ENCODE measurements around the gene RABGGTA.
"Not testable (repeated sequence)": the region's sequence is repeated elsewhere in the genome, so short reads cannot be mapped to it uniquely, and the experiment has no call there.

The RABGGTA gene

DNA sequence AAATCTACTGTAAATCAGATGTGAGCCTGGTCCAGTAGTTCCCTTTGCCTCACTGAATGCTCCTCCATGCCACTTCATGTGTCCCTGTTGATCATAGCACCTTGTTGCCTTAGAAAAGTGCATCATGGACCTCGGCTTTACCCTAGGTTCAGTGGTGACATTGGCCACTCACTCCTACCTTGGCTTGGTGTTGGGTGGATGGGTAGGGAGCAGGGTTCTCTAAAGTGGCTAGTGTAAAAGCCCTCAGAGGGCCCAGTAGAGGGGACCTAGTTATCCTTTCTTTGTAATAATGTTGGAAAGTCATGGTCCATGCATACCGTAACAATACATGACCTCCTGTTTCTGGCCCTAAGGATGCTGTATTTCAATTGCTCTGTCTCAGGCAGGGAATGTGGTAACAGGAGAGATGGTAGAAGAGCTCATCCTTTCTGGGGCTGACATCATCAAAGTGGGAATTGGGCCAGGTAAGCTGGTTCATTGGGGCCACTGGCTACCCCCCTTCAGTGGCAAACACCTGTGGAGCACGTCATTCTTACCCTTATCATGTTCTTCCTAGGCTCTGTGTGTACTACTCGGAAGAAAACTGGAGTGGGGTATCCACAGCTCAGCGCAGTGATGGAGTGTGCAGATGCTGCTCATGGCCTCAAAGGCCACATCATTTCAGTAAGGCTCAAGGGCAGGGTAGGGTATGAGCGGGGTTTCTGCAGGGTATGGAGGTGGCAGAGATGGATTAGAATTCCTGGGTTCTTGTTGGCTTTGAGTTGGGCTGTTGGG lies 34.5 kb downstream of the RABGGTA start:
- no peaks in the 10 kb centered on the region for H3K9me3 Mint-ChIP-seq
- no peak for DNase-seq
- peaks cover 68% of the 10 kb centered on the region for H3K4me1 Mint-ChIP-seq
- no peak for ATAC-seq
- H3K27me3 Mint-ChIP-seq, result no peaks in the 10 kb centered on the region
- peak overlapping the region; percentile 59 for H3K27ac Mint-ChIP-seq
- H3K36me3 Mint-ChIP-seq (ENCODE audit: low read depth), result peaks cover 48% of the 10 kb centered on the region
- H3K4me3 Mint-ChIP-seq, result no peak overlapping the region

DNA sequence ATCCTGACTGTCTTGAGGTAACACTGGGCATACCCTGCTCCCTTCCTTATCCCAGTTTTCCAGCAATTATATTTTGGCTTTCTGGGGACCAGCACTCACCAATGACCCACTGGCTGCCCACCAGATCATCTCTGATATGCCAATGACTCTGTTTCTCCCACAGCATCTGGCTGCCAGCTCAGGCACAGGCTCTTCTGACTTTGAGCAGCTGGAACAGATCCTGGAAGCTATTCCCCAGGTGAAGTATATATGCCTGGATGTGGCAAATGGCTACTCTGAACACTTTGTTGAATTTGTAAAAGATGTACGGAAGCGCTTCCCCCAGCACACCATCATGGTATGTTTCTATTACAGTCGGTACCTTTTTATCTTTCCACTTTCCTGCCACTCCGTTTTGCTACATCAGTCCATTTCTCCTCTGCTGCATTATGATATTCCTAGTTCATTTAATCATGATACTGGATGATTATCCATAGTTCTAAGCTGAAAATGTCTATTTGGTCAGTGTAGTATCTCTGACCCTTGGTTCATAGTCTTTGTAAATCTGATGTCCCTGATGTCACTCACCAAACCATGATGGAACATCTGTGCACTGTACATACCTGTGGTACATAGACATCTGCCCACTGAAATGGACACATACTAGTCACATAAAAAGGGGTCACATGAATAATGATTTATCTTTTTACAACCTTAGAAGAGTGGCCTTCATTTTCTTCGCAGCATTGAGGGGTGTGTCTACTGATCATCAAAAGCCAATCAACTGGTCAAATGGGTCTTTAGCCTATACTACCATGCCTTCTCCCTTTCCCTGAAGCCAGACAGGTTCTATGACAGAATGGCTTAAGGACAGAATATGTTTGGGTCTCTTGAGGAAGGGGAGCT lies 35.4 kb downstream of the RABGGTA start:
- Mint-ChIP-seq H3K4me3 (no peak overlapping the region), H3K27ac (peak overlapping the region; percentile 67), H3K9me3 (no peaks in the 10 kb centered on the region), H3K4me1 (peaks cover 64% of the 10 kb centered on the region), H3K36me3 (ENCODE audit: low read depth) (peaks cover 48% of the 10 kb centered on the region), H3K27me3 (no peaks in the 10 kb centered on the region)
- no peak for DNase-seq
- ATAC-seq, result no peak

DNA sequence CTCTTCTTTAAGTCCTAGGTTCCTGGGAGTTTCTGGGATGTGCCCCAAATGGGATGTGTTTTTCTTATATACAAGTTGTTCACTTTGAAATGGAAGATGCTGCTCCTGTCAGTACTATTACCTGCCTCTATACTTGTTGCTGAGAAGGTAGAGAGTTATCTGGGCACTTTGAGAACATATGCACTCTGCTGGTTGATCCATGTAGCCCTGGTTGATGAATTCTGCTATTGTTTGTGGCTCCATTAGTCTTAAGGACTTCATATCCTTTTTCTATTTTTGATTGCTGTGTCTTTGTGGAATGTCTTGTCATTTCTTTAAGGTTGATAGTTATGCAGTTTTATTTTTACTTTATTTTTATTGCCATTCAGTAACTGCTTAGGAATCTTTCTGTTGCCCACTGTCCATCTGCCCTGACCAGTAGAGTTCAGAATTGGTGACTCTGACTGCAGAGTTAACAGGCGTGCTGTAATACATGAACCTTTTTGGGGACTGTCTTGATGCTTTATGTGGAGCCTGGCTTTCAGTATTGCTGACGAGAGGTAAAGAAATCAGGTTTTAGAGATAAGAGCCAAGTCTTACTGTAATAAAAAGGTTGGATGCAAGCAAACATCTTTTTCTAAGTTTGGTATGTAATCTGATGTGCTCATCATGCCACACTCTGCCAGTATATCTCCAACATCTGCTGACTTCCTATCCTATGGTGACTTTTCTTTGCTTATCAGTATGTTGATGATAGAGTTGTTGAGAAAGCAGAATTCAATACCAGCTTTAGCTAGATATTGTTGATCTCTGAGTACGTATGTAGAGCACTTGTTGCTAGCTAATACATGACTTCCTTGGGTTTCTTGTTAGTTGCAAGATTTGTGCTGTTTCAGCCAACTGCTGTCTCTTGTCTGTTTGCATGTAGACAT lies 37.0 kb downstream of the RABGGTA start:
- Mint-ChIP-seq H3K4me1 (peaks cover 54% of the 10 kb centered on the region), H3K4me3 (peak overlapping the region; percentile 94)

DNA sequence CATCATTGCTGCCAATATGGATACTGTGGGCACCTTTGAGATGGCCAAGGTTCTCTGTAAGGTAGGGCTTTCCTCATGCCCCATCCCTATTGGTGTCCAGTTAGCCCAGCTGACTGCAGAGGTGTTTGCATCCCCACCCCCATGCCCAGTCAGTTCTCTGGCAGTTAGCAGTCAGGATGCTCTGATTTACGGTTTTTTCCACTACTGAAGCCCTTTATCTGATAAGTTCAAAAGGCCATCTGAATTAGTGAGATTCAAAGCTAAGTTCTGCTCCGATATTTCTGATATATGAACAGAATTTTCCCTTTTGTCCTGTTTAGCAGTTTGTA lies 37.9 kb downstream of the RABGGTA start:
- DNase-seq (peak; percentile 29), ATAC-seq (no peak)
- H3K4me1 Mint-ChIP-seq, result peaks cover 50% of the 10 kb centered on the region
- H3K27me3 Mint-ChIP-seq, result no peaks in the 10 kb centered on the region
- no peaks in the 10 kb centered on the region for H3K9me3 Mint-ChIP-seq
- H3K27ac Mint-ChIP-seq, result peak overlapping the region; percentile 94
- peaks cover 33% of the 10 kb centered on the region for H3K36me3 Mint-ChIP-seq (ENCODE audit: low read depth)
- peak overlapping the region; percentile 94 for H3K4me3 Mint-ChIP-seq

More for the DNA sequence above, 37.0 kb downstream of the RABGGTA start:
- Mint-ChIP-seq H3K27me3 (no peaks in the 10 kb centered on the region), H3K9me3 (no peaks in the 10 kb centered on the region), H3K36me3 (ENCODE audit: low read depth) (peaks cover 37% of the 10 kb centered on the region), H3K27ac (peak overlapping the region; percentile 94)
- ATAC-seq (no peak), DNase-seq (no peak)

DNA sequence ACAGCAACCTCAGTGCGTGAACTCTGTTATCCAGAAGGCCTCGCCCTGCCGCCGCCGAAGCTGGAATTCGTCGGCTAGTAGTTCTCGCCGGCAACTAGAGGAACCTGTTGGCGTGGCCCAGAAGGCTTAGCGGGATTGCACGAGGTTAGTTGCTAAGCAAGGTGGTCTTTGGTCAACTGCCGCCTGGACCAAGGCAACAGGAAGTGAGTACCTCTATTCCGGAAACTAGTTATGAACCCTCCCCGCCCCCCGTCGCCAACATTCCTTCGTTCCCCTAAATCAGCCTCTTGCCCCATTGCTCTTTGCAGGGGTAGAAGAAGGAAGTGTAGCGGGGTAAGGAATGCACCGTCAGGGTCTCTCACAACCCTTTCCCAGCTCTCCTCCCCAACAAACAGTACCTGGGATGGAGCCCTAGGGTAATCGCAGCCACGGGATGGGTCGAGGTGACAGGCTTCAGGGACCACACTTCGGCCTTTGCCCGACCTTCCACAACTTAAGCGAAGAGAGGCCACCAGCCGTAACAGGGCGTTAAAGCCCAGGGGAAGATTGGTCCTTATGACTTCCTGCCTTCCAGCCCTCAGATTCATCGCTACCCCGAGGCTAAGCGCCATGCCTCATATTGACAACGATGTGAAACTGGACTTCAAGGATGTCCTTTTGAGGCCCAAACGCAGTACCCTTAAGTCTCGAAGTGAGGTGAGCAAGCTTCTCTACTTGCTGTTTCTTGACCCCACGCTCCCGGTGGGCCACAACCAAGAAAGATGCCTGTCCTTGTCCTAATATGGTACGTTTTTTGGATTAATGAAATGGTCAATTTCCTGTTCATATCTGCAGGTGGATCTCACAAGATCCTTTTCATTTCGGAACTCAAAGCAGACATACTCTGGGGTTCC lies 38.5 kb downstream of the RABGGTA start, which contains the start of gene GMPR2:
Gene GMPR2 (plus strand): TSS at position 285 of the 893 bp plus-strand sequence. CDS start 325 bp downstream, at position 610.
- peaks cover 29% of the 10 kb centered on the region for H3K36me3 Mint-ChIP-seq (ENCODE audit: low read depth)
- peak within 1 kb of the TSS; percentile 94 for H3K27ac Mint-ChIP-seq
- H3K27me3 Mint-ChIP-seq, result no peaks in the 10 kb centered on the region
- ATAC-seq (peak; percentile 44), DNase-seq (no peak)
- peak within 1 kb of the TSS; percentile 94 for H3K4me3 Mint-ChIP-seq
- no peaks in the 10 kb centered on the region for H3K9me3 Mint-ChIP-seq
- H3K4me1 Mint-ChIP-seq, result peaks cover 44% of the 10 kb centered on the region

DNA sequence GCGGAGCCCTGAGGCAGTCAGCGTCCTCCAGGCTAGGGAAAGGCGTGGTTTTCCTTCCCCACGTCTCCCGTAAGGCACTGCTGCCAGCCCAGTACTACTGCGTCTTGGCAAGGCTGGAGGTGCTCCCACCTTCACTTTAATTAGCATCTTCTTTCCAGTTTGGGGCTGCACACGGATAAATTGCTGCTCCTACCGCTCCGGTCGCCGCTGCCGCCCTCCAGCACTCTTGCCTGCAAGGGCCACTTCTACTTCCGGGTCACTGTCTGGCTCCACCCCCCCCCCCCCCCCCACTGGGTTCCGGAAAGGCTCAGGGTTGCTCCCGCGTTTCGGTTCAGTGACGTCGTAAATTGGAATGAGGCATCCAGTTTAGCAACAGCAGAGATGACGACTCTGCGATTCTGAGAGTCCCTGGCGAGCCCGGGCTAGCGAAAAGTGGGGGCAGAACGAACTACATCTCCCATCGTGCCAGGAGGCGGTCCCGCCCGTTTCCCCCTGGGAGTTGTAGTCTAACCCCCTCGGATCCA lies 39.2 kb downstream of the RABGGTA start, which contains the start of gene NEDD8:
Gene NEDD8 (minus strand): TSS at position 247 of the 524 bp plus-strand sequence. CDS start 100 bp downstream, at position 147.
- Mint-ChIP-seq H3K4me3 (peak within 1 kb of the TSS; percentile 94), H3K27me3 (no peaks in the 10 kb centered on the region), H3K36me3 (ENCODE audit: low read depth) (peaks cover 25% of the 10 kb centered on the region), H3K4me1 (peaks cover 46% of the 10 kb centered on the region), H3K27ac (peak within 1 kb of the TSS; percentile 94), H3K9me3 (no peaks in the 10 kb centered on the region)
- DNase-seq (peak; percentile 87), ATAC-seq (peak; percentile 95)

DNA sequence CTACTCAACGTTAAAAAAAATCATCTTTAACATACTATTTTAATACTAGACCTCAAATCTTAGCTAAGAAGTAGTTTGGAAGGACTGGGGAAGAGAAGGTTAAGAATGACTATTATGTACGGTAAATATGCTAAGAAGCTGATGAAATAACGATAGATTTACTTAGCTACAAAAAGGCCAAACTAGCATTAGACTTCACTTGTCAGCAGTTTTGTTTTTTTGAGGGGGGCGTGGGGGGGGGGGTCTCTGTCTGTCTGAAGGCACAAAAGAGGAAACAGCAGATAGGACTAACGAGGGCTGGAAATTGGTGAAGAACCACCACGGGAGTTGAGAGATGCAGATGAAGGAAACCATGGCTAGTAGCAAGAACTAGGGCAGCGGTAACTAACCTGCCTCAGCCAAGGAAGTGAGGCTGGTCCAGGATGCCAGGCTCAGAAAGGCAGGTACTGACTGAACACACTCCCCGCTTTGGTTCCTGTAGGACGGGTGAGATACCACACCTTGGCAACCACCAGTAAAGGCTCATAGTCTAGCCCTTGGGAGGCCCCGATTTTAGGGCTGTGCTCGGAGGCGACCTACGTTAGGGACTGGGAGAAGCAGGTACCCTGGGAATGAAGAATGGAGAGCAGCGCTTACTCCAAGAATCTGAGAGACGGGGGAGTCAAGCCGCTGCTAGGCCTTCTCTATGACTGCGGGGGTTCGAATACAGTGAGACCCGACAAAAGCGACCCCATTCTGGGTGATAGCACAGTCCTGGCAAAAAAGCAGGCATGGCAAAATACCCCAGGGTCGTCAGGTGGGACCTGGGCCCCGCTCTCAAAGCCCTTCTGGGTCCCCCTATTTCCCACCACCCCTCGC lies 39.9 kb downstream of the RABGGTA start:
- H3K36me3 Mint-ChIP-seq (ENCODE audit: low read depth), result peaks cover 21% of the 10 kb centered on the region
- peaks cover 50% of the 10 kb centered on the region for H3K4me1 Mint-ChIP-seq
- ATAC-seq, result peak; percentile 22

DNA sequence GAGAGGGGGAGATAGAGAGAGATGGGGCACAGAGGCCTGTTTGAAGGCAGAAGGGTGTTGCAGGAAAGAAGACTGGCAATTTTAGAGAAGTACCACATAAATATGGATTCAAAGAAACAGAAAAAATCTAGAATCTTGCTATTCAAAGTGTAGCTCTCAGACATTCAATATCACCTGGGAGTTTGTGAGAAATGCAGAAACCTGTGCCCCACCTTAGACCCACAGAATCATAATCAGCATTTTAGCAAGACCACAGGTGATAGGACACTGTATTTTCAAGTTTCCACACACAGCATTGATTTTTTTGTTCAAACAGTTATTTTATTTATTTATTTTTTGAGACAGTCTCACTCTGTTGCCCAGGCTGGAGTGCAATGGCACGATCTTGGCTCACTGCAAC lies 42.5 kb downstream of the RABGGTA start:
- H3K36me3 Mint-ChIP-seq (ENCODE audit: low read depth), result peaks cover 15% of the 10 kb centered on the region
- H3K4me3 Mint-ChIP-seq, result no peak overlapping the region
- H3K27ac Mint-ChIP-seq, result no peak overlapping the region
- peaks cover 38% of the 10 kb centered on the region for H3K4me1 Mint-ChIP-seq
- ATAC-seq (no peak), DNase-seq (no peak)
- no peaks in the 10 kb centered on the region for H3K9me3 Mint-ChIP-seq
- H3K27me3 Mint-ChIP-seq, result no peaks in the 10 kb centered on the region

More for the DNA sequence above, 39.9 kb downstream of the RABGGTA start:
- Mint-ChIP-seq H3K27ac (peak overlapping the region; percentile 94), H3K9me3 (no peaks in the 10 kb centered on the region), H3K4me3 (peak overlapping the region; percentile 94), H3K27me3 (no peaks in the 10 kb centered on the region)
- DNase-seq, result peak; percentile 22

DNA sequence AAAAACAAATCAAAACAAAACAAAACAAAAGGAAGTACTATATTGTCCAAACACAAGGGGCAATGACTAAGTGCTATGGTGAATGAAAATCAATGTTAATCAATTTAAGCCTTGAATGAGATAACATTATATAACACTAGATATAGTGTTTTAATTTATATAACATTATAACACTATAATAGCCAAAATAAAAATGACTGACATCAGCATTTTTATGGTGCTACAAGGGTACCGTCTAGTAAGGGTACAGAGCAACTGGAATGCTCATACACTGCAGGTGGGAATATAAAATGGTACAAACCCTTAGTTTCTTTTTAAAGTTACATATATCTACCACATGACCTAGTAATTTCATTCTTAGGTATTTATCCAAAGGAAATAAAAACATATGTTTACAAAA lies 44.9 kb downstream of the RABGGTA start:
- DNase-seq (no peak), ATAC-seq (no peak)
- H3K4me3 Mint-ChIP-seq, result no peak overlapping the region
- peaks cover 15% of the 10 kb centered on the region for H3K36me3 Mint-ChIP-seq (ENCODE audit: low read depth)
- no peaks in the 10 kb centered on the region for H3K27me3 Mint-ChIP-seq
- H3K27ac Mint-ChIP-seq, result no peak overlapping the region
- H3K9me3 Mint-ChIP-seq, result no peaks in the 10 kb centered on the region
- peaks cover 28% of the 10 kb centered on the region for H3K4me1 Mint-ChIP-seq

DNA sequence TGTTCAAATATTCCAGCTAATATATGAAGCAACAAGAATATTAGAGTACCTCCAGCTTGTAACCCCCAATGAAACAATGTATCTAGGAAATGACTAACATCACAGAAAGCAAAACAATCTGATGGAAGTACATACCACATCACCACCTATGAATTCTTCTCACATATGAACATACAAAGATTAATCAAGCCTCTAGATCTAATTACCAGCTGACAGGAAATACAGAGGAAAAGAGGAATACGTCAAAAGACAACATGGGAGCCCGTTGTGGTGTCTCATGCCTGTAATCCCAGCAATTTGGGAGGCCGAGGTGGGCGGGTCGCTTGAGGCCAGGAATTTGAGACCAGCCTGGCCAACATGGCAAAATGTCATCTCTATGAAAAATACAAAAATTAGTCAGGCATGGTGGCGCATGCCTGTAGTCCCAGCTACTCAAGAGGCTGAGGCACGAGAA lies 46.8 kb downstream of the RABGGTA start:
- no peak overlapping the region for H3K4me3 Mint-ChIP-seq
- peak overlapping the region; percentile 17 for H3K27ac Mint-ChIP-seq
- no peak for ATAC-seq
- peaks cover 15% of the 10 kb centered on the region for H3K36me3 Mint-ChIP-seq (ENCODE audit: low read depth)
- H3K27me3 Mint-ChIP-seq, result no peaks in the 10 kb centered on the region
- H3K9me3 Mint-ChIP-seq, result no peaks in the 10 kb centered on the region
- H3K4me1 Mint-ChIP-seq, result peaks cover 21% of the 10 kb centered on the region
- DNase-seq, result no peak

DNA sequence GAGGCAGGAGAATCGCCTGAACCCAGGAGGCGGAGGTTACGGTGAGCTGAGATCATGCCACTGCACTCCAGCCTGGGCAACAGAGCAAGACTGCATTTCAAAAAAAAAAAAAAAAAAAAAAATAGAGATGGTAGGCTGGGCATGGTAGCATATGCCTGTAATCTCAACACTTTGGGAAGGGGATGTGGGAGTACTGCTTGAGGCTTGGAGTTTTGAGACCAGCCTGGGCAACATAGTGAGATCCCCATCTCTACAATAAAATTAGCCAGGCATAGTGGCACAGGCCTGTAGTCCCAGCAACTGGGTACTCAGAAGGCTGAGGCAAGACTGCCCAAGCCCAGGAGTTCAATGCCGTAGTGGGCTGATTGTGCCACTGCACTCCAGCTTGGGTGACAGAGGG lies 48.4 kb downstream of the RABGGTA start:
- not testable (repeated sequence) for H3K9me3 Mint-ChIP-seq, DNase-seq, H3K4me3 Mint-ChIP-seq, H3K27ac Mint-ChIP-seq, ATAC-seq, H3K27me3 Mint-ChIP-seq
- Mint-ChIP-seq H3K4me1 (peaks cover 14% of the 10 kb centered on the region), H3K36me3 (ENCODE audit: low read depth) (peaks cover 19% of the 10 kb centered on the region)

DNA sequence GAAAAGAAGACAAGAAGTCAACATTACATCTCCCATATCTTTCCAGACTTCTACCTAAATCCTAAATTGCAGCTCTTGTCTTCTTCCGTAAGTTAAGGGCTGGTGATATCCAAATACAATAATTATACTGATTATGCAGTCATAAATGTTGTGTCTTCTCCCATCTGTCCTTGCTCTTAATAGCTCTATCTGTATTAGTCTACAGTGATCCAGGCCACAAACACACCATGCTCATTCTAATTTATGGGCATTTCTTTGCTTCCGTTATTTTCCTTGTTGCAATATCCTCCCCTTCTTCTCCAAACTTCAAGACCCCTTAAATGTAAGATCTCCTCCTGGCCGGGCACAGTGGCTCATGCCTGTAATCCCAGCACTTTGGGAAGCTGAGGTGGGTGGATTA lies 51.9 kb downstream of the RABGGTA start:
- Mint-ChIP-seq H3K36me3 (ENCODE audit: low read depth) (peaks cover 6% of the 10 kb centered on the region), H3K4me1 (peaks cover 18% of the 10 kb centered on the region)
- ATAC-seq, result no peak

More for the DNA sequence above, 51.9 kb downstream of the RABGGTA start:
- Mint-ChIP-seq H3K4me3 (no peak overlapping the region), H3K27me3 (no peaks in the 10 kb centered on the region), H3K27ac (no peak overlapping the region), H3K9me3 (no peaks in the 10 kb centered on the region)
- DNase-seq, result no peak
